ENCODE data around the gene NCKAP5. TPM values are rescaled to one million over a fixed set of nuclear protein-coding genes. Genes with fewer than 3 reads are reported as not detected.

The NCKAP5 gene
- total and polyA plus RNA-seq, 2 of the 8 experiments (the other 6 are each of a cell fraction or from before 2014, with no cell fraction given): 0.27 to 0.86 TPM

DNA sequence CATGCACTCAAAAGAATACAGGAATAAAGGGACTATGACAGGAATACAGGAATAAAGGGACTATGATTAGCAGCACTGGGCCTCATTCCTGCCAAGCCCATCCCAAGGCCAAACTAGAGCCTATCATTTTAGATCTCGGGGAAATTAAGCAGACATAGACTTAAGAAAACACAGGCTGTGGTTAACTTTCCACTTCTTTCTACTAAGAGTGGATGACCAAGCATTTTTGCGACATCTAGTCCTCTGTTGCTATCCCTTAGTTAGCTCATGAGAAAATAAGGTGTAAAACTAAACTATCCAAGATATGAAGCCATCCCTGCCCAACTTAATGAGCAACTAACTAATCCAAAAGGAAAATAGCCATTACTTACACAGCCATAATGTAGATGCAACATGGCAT lies 904.2 kb downstream of the NCKAP5 start:
- POLR2A ChIA-PET (ENCODE audit: partially characterized antibody): no interaction called here
- Histone ChIP-seq H4K20me1 (replicated peaks in 1 of 2; ENCODE audit: control insufficient read depth in 1 of 2, insufficient read depth in 2 of 2, low read length in 2 of 2) (peaks cover 0 to 2% of the 10 kb centered on the region in 2 experiments), H4K8ac (ENCODE audit: extremely low read depth, insufficient read depth, low read length) (no peak overlapping the region), H2BK12ac (ENCODE audit: low read depth, low read length) (no peak overlapping the region), H4K5ac (ENCODE audit: insufficient read length, low read depth, low read length) (no peak overlapping the region), H3K9me3 (ENCODE audit: insufficient read depth in 2 of 2, low read depth in 1 of 2, low read length in 1 of 2) (no peaks in the 10 kb centered on the region), H3K27ac (ENCODE audit: low read depth, low read length) (no peak overlapping the region), H3K27me3 (replicated peaks in 1 of 4; ENCODE audit: control insufficient read depth in 3 of 4, extremely low read depth in 1 of 4, insufficient read depth in 3 of 4, low read length in 3 of 4) (peaks cover 11 to 22% (median 19%) of the 10 kb centered on the region in 4 experiments), H2BK120ac (replicated peaks; ENCODE audit: low read depth, low read length) (no peak overlapping the region), H3K23me2 (ENCODE audit: low read depth, low read length) (peaks cover 2% of the 10 kb centered on the region), H3K14ac (ENCODE audit: insufficient read length) (no peak overlapping the region), H2BK5ac (ENCODE audit: low read depth, low read length) (no peak overlapping the region), H3K79me2 (ENCODE audit: control insufficient read depth in 1 of 2, insufficient read depth in 2 of 2, low read length in 2 of 2) (no peaks in the 10 kb centered on the region), H3K4me2 (ENCODE audit: insufficient read depth in 1 of 2, low read depth in 2 of 2, low read length in 2 of 2) (no peak overlapping the region), H3K4ac (replicated peaks; ENCODE audit: insufficient read length, low read depth, low read length) (no peak overlapping the region), H4K91ac (replicated peaks; ENCODE audit: insufficient read length, low read length) (no peak overlapping the region), H3K4me1 (replicated peaks in 1 of 4; ENCODE audit: control insufficient read depth in 3 of 4, insufficient read depth in 4 of 4, low read length in 3 of 4) (peaks cover 0 to 3% (median 0%) of the 10 kb centered on the region in 4 experiments; a peak in 4 of 7 replicates), H3K56ac (replicated peaks; ENCODE audit: insufficient read length, low read depth, low read length) (no peak overlapping the region), H3K36me3 (ENCODE audit: control insufficient read depth in 2 of 4, insufficient read depth in 4 of 4, low read length in 3 of 4) (no peaks in the 10 kb centered on the region), H2BK15ac (ENCODE audit: low read length) (no peak overlapping the region), H2BK20ac (ENCODE audit: low read length) (no peak overlapping the region), H3K9ac (replicated peaks in 1 of 4; ENCODE audit: extremely low read depth in 1 of 4, low read depth in 3 of 4, low read length in 3 of 4) (no peak overlapping the region), H3K23ac (ENCODE audit: insufficient read length) (no peak overlapping the region), H2AFZ (ENCODE audit: low read length) (no peak overlapping the region), H2AK5ac (ENCODE audit: low read depth, low read length) (no peak overlapping the region), H3K18ac (ENCODE audit: extremely low read depth, low read length) (no peak overlapping the region), H3K79me1 (ENCODE audit: low read depth, low read length) (no peaks in the 10 kb centered on the region), H3K4me3 (ENCODE audit: extremely low read depth in 1 of 4, insufficient read depth in 2 of 4, low read depth in 3 of 4, low read length in 4 of 4) (no peak overlapping the region)
- FAIRE-seq (no peak), DNase-seq (ENCODE audit: low read depth in 1 of 2, low spot score in 2 of 2) (no peak)
- WGBS, 2 experiments (ENCODE audit: extremely low coverage in 1 of 2, insufficient coverage in 1 of 2, insufficient read length in 1 of 2, insufficient replicate concordance in 2 of 2, low coverage in 1 of 2, low lambda C conversion rate in 2 of 2, missing lambda C conversion rate in 1 of 2): 94% methylated on average over 2 of the region's 2 CpGs; no CpG with 5 or more reads in 1 of the 2 experiments
- CTCF ChIA-PET (ENCODE audit: partially characterized antibody): interaction anchor here (0.5 to 1.2 kb wide), 4 partner anchors 10 to 1223 kb away, joined by 3 to 5 read pairs (median 3); no protein-coding TSS in a partner anchor
- no peak for TF ChIP-seq RAD21 (IDR thresholded peaks at IDR 0.05 in 1 of 2, conservative IDR thresholded peaks at IDR 0.05 in 1 of 2; ENCODE audit: low read depth in 2 of 2, low read length in 2 of 2)
- no peak for TF ChIP-seq POLR2A (IDR thresholded peaks at IDR 0.05; ENCODE audit: control extremely low read depth in 1 of 2, low read depth in 2 of 2, low read length in 2 of 2)
- no peak for TF ChIP-seq SIRT6 (IDR thresholded peaks at IDR 0.05; ENCODE audit: low read length)
- TF ChIP-seq SUZ12 (IDR thresholded peaks at IDR 0.05; ENCODE audit: low read length): no peak
- TF ChIP-seq TAF7 (optimal IDR thresholded peaks at IDR 0.05; ENCODE audit: borderline replicate concordance, low read depth, low read length): no peak
